ENCODE measurements around the gene CST11.

CST11 gene

GRCh38 chr20:23419995-23420901 is 32.4 kb downstream of the CST11 start:
- peak; percentile 47 for DNase-seq

GRCh38 chr20:23419657-23419994 is 33.0 kb downstream of the CST11 start:
- DNase-seq: no peak

GRCh38 chr20:23417861-23418260 is 34.8 kb downstream of the CST11 start:
- DNase-seq: no peak

GRCh38 chr20:23415959-23416583 is 36.6 kb downstream of the CST11 start:
- no peak for DNase-seq

- no peak for DNase-seq
Measured at GRCh38 chr20:23415555-23415954, 37.1 kb downstream of the CST11 start.

- DNase-seq: no peak
Measured at GRCh38 chr20:23414526-23415188, 38.0 kb downstream of the CST11 start.

- DNase-seq: no peak
Measured at GRCh38 chr20:23413862-23414422, 38.7 kb downstream of the CST11 start.

- DNase-seq: no peak
Measured at GRCh38 chr20:23412026-23412425, 40.6 kb downstream of the CST11 start.

GRCh38 chr20:23410916-23411695 is 41.6 kb downstream of the CST11 start:
- DNase-seq: no peak

- no peak for DNase-seq
Measured at GRCh38 chr20:23409800-23410199, 42.9 kb downstream of the CST11 start.

GRCh38 chr20:23408957-23409356 is 43.7 kb downstream of the CST11 start:
- no peak for DNase-seq

- DNase-seq: no peak
Measured at GRCh38 chr20:23407781-23408464, 44.8 kb downstream of the CST11 start.

GRCh38 chr20:23406880-23407279 is 45.8 kb downstream of the CST11 start:
- DNase-seq: no peak

GRCh38 chr20:23404196-23404595 is 48.5 kb downstream of the CST11 start:
- no peak for DNase-seq

- DNase-seq: no peak
Measured at GRCh38 chr20:23403751-23404150, 48.9 kb downstream of the CST11 start.

GRCh38 chr20:23401051-23401450 is 51.6 kb downstream of the CST11 start:
- no peak for DNase-seq
